MCF 10A (cell line): ENCODE data around the gene CACNA1S. TPM values are rescaled to one million over a fixed set of nuclear protein-coding genes. Genes with fewer than 3 reads are reported as not detected.

ENCODE experiments used
- BruUV-seq: library from RNA; stranded (reverse); fragments of 400-500 nt; replicated peaks from 2 replicates; lab custom pipeline; 2021; lab: Mats Ljungman, UMichigan
- CTCF ChIA-PET: fragments of 300-600 bp; sonication (Branson Sonifier 250); formaldehyde crosslinking; extraction: SDS; loops from one replicate; lab custom pipeline; 2021; ENCODE audit warnings: antibody characterized with exemption, inconsistent platforms; lab: Yijun Ruan, JAX
- POLR2A ChIA-PET: fragments of 300-600, 350-650 bp; sonication (Branson Sonifier 250); formaldehyde crosslinking; extraction: SDS; loops from one replicate; lab custom pipeline; 2020; ENCODE audit warnings: antibody characterized with exemption, inconsistent platforms; lab: Yijun Ruan, JAX
- DNase-seq: peaks from one replicate; pipeline ENCODE4 v3.0.0-alpha.2; 2018; ENCODE audit not compliant: unreplicated experiment
- H3K27ac Mint-ChIP-seq: one replicate; pipeline ENCODE4 v1.8.0; 2022; ENCODE audit warnings: mild to moderate bottlenecking, low read depth, mixed read lengths; ENCODE audit not compliant: unreplicated experiment
- H3K27me3 Mint-ChIP-seq: one replicate; pipeline ENCODE4 v1.8.0; 2022; ENCODE audit warnings: mixed read lengths; ENCODE audit not compliant: insufficient read depth, unreplicated experiment
- H3K36me3 Mint-ChIP-seq: one replicate; pipeline ENCODE4 v1.8.0; 2022; ENCODE audit warnings: mild to moderate bottlenecking, moderate library complexity, mixed read lengths; ENCODE audit not compliant: insufficient read depth, unreplicated experiment
- H3K4me1 Mint-ChIP-seq: one replicate; pipeline ENCODE4 v1.8.0; 2022; ENCODE audit warnings: mixed read lengths; ENCODE audit not compliant: insufficient read depth, unreplicated experiment
- H3K4me3 Mint-ChIP-seq: one replicate; pipeline ENCODE4 v1.8.0; 2022; ENCODE audit warnings: mild to moderate bottlenecking, moderate library complexity, mixed read lengths; ENCODE audit not compliant: unreplicated experiment
- H3K9me3 Mint-ChIP-seq: one replicate; pipeline ENCODE4 v1.8.0; 2022; ENCODE audit warnings: mixed read lengths; ENCODE audit not compliant: unreplicated experiment
- CTCF ChIP-seq: fragments of 200-600 bp; IDR thresholded peaks from one replicate; pipeline ENCODE4 v1.8.0; 2022; ENCODE audit warnings: antibody characterized with exemption, mild to moderate bottlenecking; ENCODE audit not compliant: unreplicated experiment
- intact Hi-C: fragments of 100-400 bp; cut with micrococcal nuclease; formaldehyde crosslinking; loops from 2 replicates; pipeline ENCODE4 v1.14.1; 2022
- total RNA-seq: library from RNA; stranded (reverse); gene quantifications from 2 replicates; pipeline ENCODE4 v1.2.3, GENCODE V29; 2022

The CACNA1S gene
- total RNA-seq, 1 experiment from 2014 or later: not detected

DNA sequence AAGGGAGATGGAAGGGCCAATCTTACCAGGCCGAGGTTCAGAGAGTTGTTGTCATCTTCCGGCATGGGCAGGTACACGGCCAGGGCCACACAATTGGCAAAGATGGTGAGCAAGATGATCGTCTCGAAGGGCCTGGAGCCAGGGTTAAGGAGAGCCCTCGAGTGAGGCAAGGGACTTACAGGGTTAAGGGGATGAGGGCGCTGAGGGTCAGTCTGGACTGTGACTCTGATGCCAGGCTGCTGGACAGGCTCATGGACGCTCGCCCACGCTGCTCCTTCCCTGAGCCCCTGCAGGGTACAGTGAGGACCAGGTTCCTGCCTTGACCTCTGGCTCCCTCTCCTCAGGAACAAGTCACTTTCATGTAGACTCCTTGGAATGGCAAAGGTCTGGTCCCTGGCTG lies 2.1 kb downstream of the CACNA1S start:
- Mint-ChIP-seq H3K4me3 (no peak overlapping the region), H3K9me3 (no peaks in the 10 kb centered on the region), H3K36me3 (no peaks in the 10 kb centered on the region), H3K27ac (no peak overlapping the region), H3K4me1 (no peaks in the 10 kb centered on the region), H3K27me3 (no peaks in the 10 kb centered on the region)
- intact Hi-C loops: loop anchor here (5.0 to 10.0 kb wide), 2 partner anchors 33 to 215 kb away; partner anchors contain the start of gene INAVA
- BruUV-seq: no TSS peak
- ChIA-PET POLR2A (no interaction called here), CTCF (interaction anchor here (1.0 to 2.0 kb wide), 4 partner anchors 24 to 302 kb away, joined by 3 to 9 read pairs (median 6); no protein-coding TSS in a partner anchor)
- DNase-seq: no peak
- no peak for TF ChIP-seq CTCF

DNA sequence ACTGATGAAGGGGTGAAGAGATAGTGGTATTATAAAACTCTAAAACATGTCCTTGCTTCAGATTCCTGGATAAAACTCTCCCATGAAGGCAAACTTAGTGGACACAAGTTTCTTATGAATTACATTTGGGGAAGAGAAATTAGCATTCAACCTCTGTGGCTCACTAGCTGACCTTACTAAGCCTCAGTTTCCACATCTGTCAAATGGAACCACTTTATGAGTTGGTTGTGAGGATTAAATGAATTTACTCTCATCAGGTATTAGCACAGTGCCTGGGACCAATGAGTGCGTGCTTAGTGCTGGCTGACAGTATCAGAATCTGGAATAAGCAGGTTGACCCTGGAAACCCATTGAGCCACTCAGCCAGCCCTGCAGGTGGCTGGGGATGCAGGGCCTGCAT lies 2.6 kb downstream of the CACNA1S start:
- H3K4me3 Mint-ChIP-seq: no peak overlapping the region

DNA sequence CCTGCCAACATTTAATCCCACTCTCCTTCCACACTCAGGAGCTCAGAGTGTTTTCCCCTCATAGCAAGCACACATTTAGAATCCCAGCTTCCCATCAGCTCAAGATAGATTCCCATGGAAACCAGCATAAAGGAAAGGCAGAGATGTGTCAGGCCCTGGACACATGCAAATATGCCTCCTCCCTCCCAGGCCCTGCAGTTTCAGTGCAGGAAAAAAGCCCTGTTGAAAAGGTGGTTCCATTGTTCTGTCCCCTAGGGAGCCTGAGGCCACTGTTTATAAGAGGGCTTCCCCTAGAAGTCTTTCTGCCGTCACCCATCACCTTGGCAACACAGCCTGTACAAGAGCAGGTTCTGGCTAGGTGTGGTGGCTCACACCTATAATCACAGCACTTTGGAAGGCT lies 3.6 kb downstream of the CACNA1S start:
- POLR2A ChIA-PET: interaction anchor here (1.0 kb wide), 1 partner anchor 10 kb away, joined by 4 read pairs; no protein-coding TSS in a partner anchor
- Mint-ChIP-seq H3K36me3 (no peaks in the 10 kb centered on the region), H3K27me3 (no peaks in the 10 kb centered on the region), H3K27ac (no peak overlapping the region), H3K4me3 (no peak overlapping the region), H3K9me3 (no peaks in the 10 kb centered on the region), H3K4me1 (no peaks in the 10 kb centered on the region)
- DNase-seq: no peak
- intact Hi-C loops: no loop called here
- BruUV-seq: no TSS peak
- CTCF ChIA-PET: interaction anchor here (0.6 to 1.9 kb wide), 5 partner anchors 10 to 276 kb away, joined by 3 to 9 read pairs (median 3); no protein-coding TSS in a partner anchor
- TF ChIP-seq CTCF: no peak

More for the DNA sequence above, 2.6 kb downstream of the CACNA1S start:
- no peaks in the 10 kb centered on the region for H3K36me3 Mint-ChIP-seq
- no peak for DNase-seq
- no peaks in the 10 kb centered on the region for H3K27me3 Mint-ChIP-seq
- H3K4me1 Mint-ChIP-seq: no peaks in the 10 kb centered on the region
- ChIA-PET CTCF (interaction anchor here (0.6 to 2.0 kb wide), 5 partner anchors 8 to 303 kb away, joined by 3 to 9 read pairs (median 6); no protein-coding TSS in a partner anchor), POLR2A (interaction anchor here (1.0 kb wide), 1 partner anchor 9 kb away, joined by 4 read pairs; no protein-coding TSS in a partner anchor)
- no peak overlapping the region for H3K27ac Mint-ChIP-seq
- BruUV-seq: no TSS peak
- H3K9me3 Mint-ChIP-seq: no peaks in the 10 kb centered on the region
- TF ChIP-seq CTCF: no peak
- intact Hi-C loops: loop anchor here (5.0 to 10.0 kb wide), 2 partner anchors 32 to 215 kb away; partner anchors contain the start of gene INAVA

- no peak for DNase-seq
- ChIA-PET POLR2A (no interaction called here), CTCF (interaction anchor here (1.0 to 1.8 kb wide), 3 partner anchors 20 to 133 kb away, joined by 3 to 8 read pairs (median 3); no protein-coding TSS in a partner anchor)
- intact Hi-C loops: no loop called here
- Mint-ChIP-seq H3K4me1 (no peaks in the 10 kb centered on the region), H3K9me3 (no peaks in the 10 kb centered on the region), H3K4me3 (no peak overlapping the region), H3K27ac (no peak overlapping the region), H3K36me3 (no peaks in the 10 kb centered on the region), H3K27me3 (no peaks in the 10 kb centered on the region)
- no TSS peak for BruUV-seq
- TF ChIP-seq CTCF: no peak
Measured at GRCh38 chr1:201105688-201106087, 6.5 kb downstream of the CACNA1S start.
